ENCODE data around the gene RTF1. TPM values are rescaled to one million over a fixed set of nuclear protein-coding genes. Genes with fewer than 3 reads are reported as not detected.
A peak's percentile ranks its signal among the peaks of the same experiment; 100 is the strongest.

The RTF1 gene
- total and polyA plus RNA-seq, 3 experiments from 2014 or later: 28.2 to 35.5 (median 32.9) TPM

DNA sequence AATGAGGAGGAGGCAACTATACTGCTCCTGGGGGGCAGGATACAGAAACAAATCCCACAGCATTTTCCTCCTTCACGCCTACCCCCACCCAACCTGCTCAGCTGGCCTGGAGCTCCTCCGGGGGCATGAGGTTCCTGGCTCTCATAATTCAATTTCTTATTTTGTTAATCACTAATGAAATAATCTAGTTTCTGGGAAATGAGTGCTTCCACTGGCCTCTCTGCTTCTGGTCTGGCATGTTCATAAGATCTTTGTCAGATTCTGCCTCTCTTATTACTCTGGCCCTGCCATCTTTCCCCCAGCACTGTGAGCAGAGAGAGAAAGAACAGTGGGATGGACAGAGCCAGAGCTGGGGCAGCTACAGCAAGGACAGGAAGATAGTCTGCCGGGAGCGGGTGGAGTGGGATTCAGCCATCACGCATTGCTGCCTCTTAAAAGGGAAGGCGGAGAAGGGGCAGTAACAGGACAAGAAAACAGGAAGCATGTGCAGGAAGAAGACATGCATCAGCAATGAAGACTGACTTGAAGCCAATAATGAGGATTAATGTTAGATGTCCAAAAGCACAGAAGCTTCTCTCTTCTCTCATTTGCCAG is 113.6 kb downstream of the RTF1 start:
- H3K4me3 Mint-ChIP-seq: no peak overlapping the region
- ChIA-PET CTCF (no interaction called here), POLR2A (no interaction called here)
- peaks cover 15 to 81% (median 16%) of the 10 kb centered on the region in 3 donors for H3K36me3 Mint-ChIP-seq
- Histone ChIP-seq H3K4me1 (ENCODE audit: insufficient read depth, low read length) (no peaks in the 10 kb centered on the region), H3K27me3 (ENCODE audit: insufficient read depth, low read length, poor library complexity, severe bottlenecking) (no peaks in the 10 kb centered on the region), H3K9me3 (ENCODE audit: low read length) (no peaks in the 10 kb centered on the region), H3K27ac (ENCODE audit: low read depth, low read length) (no peak overlapping the region), H3K36me3 (ENCODE audit: insufficient read depth, low read length) (peaks cover 61% of the 10 kb centered on the region), H3K4me3 (ENCODE audit: low read length) (no peak overlapping the region)
- no peak for DNase-seq
- peak overlapping the region in 3 of 8 donors; percentile 19 to 88 (median 43) for H3K27ac Mint-ChIP-seq
- no peaks in the 10 kb centered on the region for H3K9me3 Mint-ChIP-seq
- H3K4me1 Mint-ChIP-seq: no peaks in the 10 kb centered on the region
- no peaks in the 10 kb centered on the region for H3K27me3 Mint-ChIP-seq

Other genes with a start within 250 kb of the RTF1 start
- not detected for gene EXD1, start 186.3 kb upstream of the RTF1 start, total RNA-seq
- 0.28 TPM for gene EXD1, start 186.3 kb upstream of the RTF1 start, polyA plus RNA-seq
- gene CHP1, start 185.8 kb upstream of the RTF1 start, total RNA-seq: 10 to 100 TPM; 41.6 to 42.1 TPM
- gene CHP1, start 185.8 kb upstream of the RTF1 start, polyA plus RNA-seq: 17.2 TPM
- gene OIP5, start 84.5 kb upstream of the RTF1 start, total RNA-seq: 10 to 100 TPM; 16.2 to 19.0 TPM
- 0.58 TPM for gene OIP5, start 84.5 kb upstream of the RTF1 start, polyA plus RNA-seq
- gene NUSAP1, start 84.2 kb upstream of the RTF1 start, total RNA-seq: 100 to 1,000 TPM; 100 to 106 TPM
- 2.7 TPM for gene NUSAP1, start 84.2 kb upstream of the RTF1 start, polyA plus RNA-seq
- gene NDUFAF1, start 14.6 kb upstream of the RTF1 start, total RNA-seq: 10 to 100 TPM; 19.9 to 20.8 TPM
- gene NDUFAF1, start 14.6 kb upstream of the RTF1 start, polyA plus RNA-seq: 22.6 TPM
- under 1 TPM; 0.44 to 0.53 TPM for gene ITPKA, start 76.8 kb downstream of the RTF1 start, total RNA-seq
- gene ITPKA, start 76.8 kb downstream of the RTF1 start, polyA plus RNA-seq: not detected
- gene LTK, start 96.7 kb downstream of the RTF1 start, total RNA-seq: under 1 TPM; 0.27 to 0.31 TPM
- gene LTK, start 96.7 kb downstream of the RTF1 start, polyA plus RNA-seq: 7.3 TPM
- 10 to 100 TPM; 64.6 to 69.3 TPM for gene RPAP1, start 127.2 kb downstream of the RTF1 start, total RNA-seq
- 20.7 TPM for gene RPAP1, start 127.2 kb downstream of the RTF1 start, polyA plus RNA-seq
- 1 to 10 TPM; 2.0 to 2.6 TPM for gene TYRO3, start 142.1 kb downstream of the RTF1 start, total RNA-seq
- gene TYRO3, start 142.1 kb downstream of the RTF1 start, polyA plus RNA-seq: 0.46 TPM
- 10 to 100 TPM; 40.1 to 41.5 TPM for gene MGA, start 243.3 kb downstream of the RTF1 start, total RNA-seq
- gene MGA, start 243.3 kb downstream of the RTF1 start, polyA plus RNA-seq: 22.5 TPM